Naive thymus-derived CD4-positive, alpha-beta T cell (primary cell): Measurements from ENCODE around the gene WARS2. TPM values are rescaled to one million over a fixed set of nuclear protein-coding genes. Genes with fewer than 3 reads are reported as not detected.
A peak's percentile ranks its signal among the peaks of the same experiment; 100 is the strongest.

ENCODE experiments used
- ATAC-seq: fragments of 150-1000 bp; cut with Tn5 transposase; 2 replicates; pipeline ENCODE4 v1.10.0; 2021; ENCODE audit warnings: mild to moderate bottlenecking, moderate library complexity
- CTCF ChIA-PET: fragments of 350-600 bp; sonication (Branson Sonifier 250); formaldehyde crosslinking; loops from one replicate; lab custom pipeline; 2021; ENCODE audit warnings: antibody characterized with exemption; lab: Charles Lee
- POLR2A ChIA-PET: fragments of 350-600 bp; sonication (Branson Sonifier 250); formaldehyde crosslinking; loops from one replicate; lab custom pipeline; 2021; ENCODE audit warnings: antibody characterized with exemption, inconsistent platforms; lab: Charles Lee
- DNase-seq, 9 donors: peaks; one replicate each; pipeline versions ENCODE4 v3.0.0 to v3.0.0-alpha.2; 2020 to 2022; ENCODE audit warnings: mixed read lengths in 1 of 9
- H3K27ac ChIP-seq: one replicate; pipeline ENCODE4 v1.7.0; 2013; ENCODE audit warnings: mild to moderate bottlenecking, low read depth, low read length, moderate library complexity
- H3K27me3 ChIP-seq, 2 donors: one replicate each; pipeline ENCODE4 v1.7.0; 2013; ENCODE audit warnings: low read length in 2 of 2, mild to moderate bottlenecking in 2 of 2, moderate library complexity in 2 of 2; ENCODE audit not compliant: control insufficient read depth in 2 of 2, insufficient read depth in 2 of 2
- H3K36me3 ChIP-seq, 3 experiments: 1 replicate in 2 of 3; 2 replicates in 1 of 3; pipeline ENCODE4 v1.7.0; 2013; ENCODE audit warnings: low read length in 3 of 3, mild to moderate bottlenecking in 3 of 3, moderate library complexity in 1 of 3; ENCODE audit not compliant: insufficient read depth in 3 of 3, control insufficient read depth in 2 of 3
- H3K4me1 ChIP-seq, 2 donors: one replicate each; pipeline ENCODE4 v1.7.0; 2013; ENCODE audit warnings: low read length in 2 of 2, mild to moderate bottlenecking in 2 of 2, moderate library complexity in 1 of 2; ENCODE audit not compliant: control insufficient read depth in 2 of 2, insufficient read depth in 2 of 2
- H3K4me3 ChIP-seq: 2 replicates; pipeline ENCODE4 v1.7.0; 2013; ENCODE audit warnings: mild to moderate bottlenecking, low read length
- H3K9me3 ChIP-seq, 3 experiments: 1 replicate in 2 of 3; 2 replicates in 1 of 3; pipeline ENCODE4 v1.7.0; 2013; ENCODE audit warnings: low read length in 3 of 3; ENCODE audit not compliant: control insufficient read depth in 2 of 3
- H3K27ac Mint-ChIP-seq, 9 donors: one replicate each; pipeline ENCODE4 v1.8.0; 2020 to 2022; ENCODE audit warnings: mixed read lengths in 9 of 9, mild to moderate bottlenecking in 8 of 9, moderate library complexity in 5 of 9, inconsistent platforms in 2 of 9
- H3K27me3 Mint-ChIP-seq, 5 donors: one replicate each; pipeline ENCODE4 v1.8.0; 2021 to 2022; ENCODE audit warnings: mixed read lengths in 5 of 5, mild to moderate bottlenecking in 1 of 5
- H3K36me3 Mint-ChIP-seq, 5 donors: one replicate each; pipeline ENCODE4 v1.8.0; 2020 to 2022; ENCODE audit warnings: mixed read lengths in 5 of 5, mild to moderate bottlenecking in 3 of 5, inconsistent platforms in 1 of 5
- H3K4me1 Mint-ChIP-seq, 7 donors: one replicate each; pipeline ENCODE4 v1.8.0; 2020 to 2022; ENCODE audit warnings: mixed read lengths in 7 of 7, mild to moderate bottlenecking in 3 of 7, inconsistent platforms in 1 of 7
- H3K4me3 Mint-ChIP-seq, 10 donors: one replicate each; pipeline ENCODE4 v1.8.0; 2020 to 2022; ENCODE audit warnings: mild to moderate bottlenecking in 10 of 10, mixed read lengths in 10 of 10, moderate library complexity in 6 of 10, inconsistent platforms in 2 of 10
- H3K9me3 Mint-ChIP-seq, 11 donors: one replicate each; pipeline ENCODE4 v1.8.0; 2020 to 2022; ENCODE audit warnings: mixed read lengths in 11 of 11, mild to moderate bottlenecking in 4 of 11, inconsistent platforms in 1 of 11, moderate library complexity in 1 of 11
- intact Hi-C, 2 donors: fragments of 100-400 bp; cut with micrococcal nuclease; formaldehyde crosslinking; loops; one replicate each; pipeline ENCODE4 v1.15.1; 2023
- polyA plus RNA-seq, 2 donors: library from polyadenylated mRNA; unstranded; fragments of 300-500 nt; fragmentation: Illumina TruSeq; gene quantifications; one replicate each; pipeline ENCODE4 v1.2.3, GENCODE V29; 2021
- total RNA-seq, 6 experiments: library from RNA in 5 of 6; stranded (reverse) in 5 of 6; gene quantifications; 1 replicate in 5 of 6; 2 replicates in 1 of 6; pipeline ENCODE4 v1.2.3 and lab custom pipeline; 2021 to 2026

Gene WARS2
- total and polyA plus RNA-seq, 7 experiments from 2014 or later: 8.6 to 27.1 (median 11.5) TPM

GRCh38 chr1:119143706-119144105 is 3.3 kb upstream of the WARS2 start:
- Mint-ChIP-seq H3K4me1 (peaks cover 17 to 59% (median 31%) of the 10 kb centered on the region in 7 donors), H3K27me3 (no peaks in the 10 kb centered on the region), H3K27ac (no peak overlapping the region), H3K36me3 (peaks cover 0 to 22% (median 8%) of the 10 kb centered on the region in 5 donors), H3K4me3 (no peak overlapping the region), H3K9me3 (no peaks in the 10 kb centered on the region)
- no peak for DNase-seq
- ChIA-PET CTCF (no interaction called here), POLR2A (no interaction called here)
- no peaks in the 10 kb centered on the region for H3K36me3 ChIP-seq
- no peaks in the 10 kb centered on the region for H3K27me3 ChIP-seq
- H3K4me3 ChIP-seq: no peak overlapping the region
- ATAC-seq: no peak
- H3K4me1 ChIP-seq: peaks cover 12 to 25% of the 10 kb centered on the region in 2 donors
- intact Hi-C loops: loop anchor here in 1 of 2 donors (5.0 kb wide), 3 partner anchors 1216 to 1536 kb away; partner anchors contain the start of genes GDAP2, TENT5C and WDR3
- H3K27ac ChIP-seq: no peak overlapping the region
- H3K9me3 ChIP-seq: no peaks in the 10 kb centered on the region

DNA sequence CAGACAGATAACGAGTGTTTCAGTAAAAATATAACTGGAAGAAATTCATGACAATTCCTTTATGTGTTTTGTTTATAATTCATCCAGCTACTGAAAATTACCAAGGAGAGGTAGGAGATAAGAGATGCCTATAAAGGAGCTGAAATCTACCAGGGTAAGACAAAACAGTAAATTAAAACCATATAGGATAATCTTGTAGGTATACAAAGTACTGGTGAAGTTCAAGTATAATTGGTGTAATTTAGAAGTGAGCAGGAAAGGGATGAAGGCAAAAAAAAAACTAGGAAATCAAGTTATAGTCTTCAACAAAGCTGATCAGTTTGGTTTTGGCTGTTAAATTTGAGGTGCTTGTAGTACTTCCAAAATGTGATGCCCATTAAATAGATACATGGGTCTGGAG is 1.2 kb upstream of the WARS2 start:
- no peak for DNase-seq
- Histone ChIP-seq H3K36me3 (no peaks in the 10 kb centered on the region), H3K27me3 (no peaks in the 10 kb centered on the region), H3K4me1 (peaks cover 12 to 25% of the 10 kb centered on the region in 2 donors), H3K27ac (no peak overlapping the region), H3K4me3 (no peak overlapping the region), H3K9me3 (no peaks in the 10 kb centered on the region)
- CTCF ChIA-PET: no interaction called here
- Mint-ChIP-seq H3K36me3 (peaks cover 0 to 11% (median 4%) of the 10 kb centered on the region in 5 donors), H3K9me3 (no peaks in the 10 kb centered on the region), H3K4me1 (peaks cover 17 to 48% (median 29%) of the 10 kb centered on the region in 7 donors), H3K27ac (peak overlapping the region in 1 of 9 donors; percentile 55), H3K4me3 (no peak overlapping the region), H3K27me3 (no peaks in the 10 kb centered on the region)
- intact Hi-C loops: loop anchor here (2.0 to 5.0 kb wide), 5 partner anchors 185 to 1775 kb away; partner anchors contain the start of genes GDAP2 (in 1 of the 2), MAN1A2 (in 1 of the 2), TENT5C (in 1 of the 2) and WDR3 (in 1 of the 2)
- ATAC-seq: no peak
- POLR2A ChIA-PET: interaction anchor here (0.5 to 0.8 kb wide), 3 partner anchors 141 to 1244 kb away, joined by 3 to 8 read pairs (median 3); partner anchors contain the start of genes GDAP2 and WDR3

GRCh38 chr1:119141020-119141424 is 569 bp upstream of the WARS2 start:
- Mint-ChIP-seq H3K36me3 (peaks cover 0 to 10% (median 4%) of the 10 kb centered on the region in 5 donors), H3K9me3 (no peaks in the 10 kb centered on the region), H3K27me3 (no peaks in the 10 kb centered on the region), H3K27ac (no peak overlapping the region), H3K4me3 (no peak overlapping the region), H3K4me1 (peaks cover 17 to 42% (median 27%) of the 10 kb centered on the region in 7 donors)
- ChIA-PET CTCF (no interaction called here), POLR2A (interaction anchor here (0.9 to 1.4 kb wide), 3 partner anchors 8 to 571 kb away, joined by 3 to 5 read pairs (median 4); partner anchors contain the start of gene PHGDH)
- DNase-seq: peak in 3 of 9 donors; percentile 10 to 47 (median 20)
- Histone ChIP-seq H3K27me3 (no peaks in the 10 kb centered on the region), H3K27ac (peak overlapping the region; percentile 98), H3K36me3 (no peaks in the 10 kb centered on the region), H3K4me3 (peak overlapping the region; percentile 97), H3K4me1 (peaks cover 12 to 25% of the 10 kb centered on the region in 2 donors), H3K9me3 (no peaks in the 10 kb centered on the region)
- intact Hi-C loops: loop anchor here (2.0 to 5.0 kb wide), 5 partner anchors 186 to 1774 kb away; partner anchors contain the start of genes GDAP2 (in 1 of the 2), MAN1A2 (in 1 of the 2), TENT5C (in 1 of the 2) and WDR3 (in 1 of the 2)
- ATAC-seq: no peak

- peak overlapping the region; percentile 97 for H3K4me3 ChIP-seq
- peaks cover 0 to 10% (median 6%) of the 10 kb centered on the region in 5 donors for H3K36me3 Mint-ChIP-seq
- intact Hi-C loops: loop anchor here (1.0 to 5.0 kb wide), 7 partner anchors 136 to 1773 kb away; partner anchors contain the start of genes GDAP2 (in 2 of the 2), WDR3 (in 2 of the 2), MAN1A2 (in 1 of the 2) and TENT5C (in 1 of the 2)
- H3K27me3 ChIP-seq: no peaks in the 10 kb centered on the region
- DNase-seq (no peak), ATAC-seq (no peak)
- no peaks in the 10 kb centered on the region for H3K9me3 Mint-ChIP-seq
- H3K27ac Mint-ChIP-seq: no peak overlapping the region
- no peak overlapping the region for H3K4me3 Mint-ChIP-seq
- CTCF ChIA-PET: no interaction called here
- POLR2A ChIA-PET: interaction anchor here (0.8 to 1.4 kb wide), 2 partner anchors 572 to 573 kb away, joined by 3 to 5 read pairs; partner anchors contain the start of gene PHGDH
- no peaks in the 10 kb centered on the region for H3K27me3 Mint-ChIP-seq
- H3K36me3 ChIP-seq: no peaks in the 10 kb centered on the region
- peaks cover 17 to 32% (median 22%) of the 10 kb centered on the region in 7 donors for H3K4me1 Mint-ChIP-seq
- peaks cover 12 to 25% of the 10 kb centered on the region in 2 donors for H3K4me1 ChIP-seq
- H3K9me3 ChIP-seq: no peaks in the 10 kb centered on the region
- peak overlapping the region; percentile 98 for H3K27ac ChIP-seq
These were observed 636 bp downstream of the WARS2 start for GRCh38 chr1:119139857-119140176.

DNA sequence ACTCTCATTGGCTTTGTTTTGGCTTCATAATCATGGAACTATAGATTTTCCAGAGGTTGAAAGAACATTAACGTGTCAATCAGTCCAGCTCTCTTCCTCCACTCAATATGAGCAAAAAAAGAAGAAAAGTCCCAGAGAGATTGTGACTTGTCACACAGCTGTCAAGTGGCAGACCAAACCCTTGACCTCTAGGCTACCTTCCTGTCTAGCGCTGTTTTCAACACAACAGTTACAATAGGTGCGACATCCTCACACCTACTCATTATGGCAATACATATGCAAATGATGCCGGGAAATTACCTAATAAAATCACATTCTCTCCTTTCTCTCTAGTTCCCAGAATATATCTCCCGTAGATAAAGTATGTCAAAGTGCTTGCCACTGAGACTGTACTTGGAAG is 1.1 kb downstream of the WARS2 start:
- Mint-ChIP-seq H3K4me1 (peaks cover 17 to 33% (median 24%) of the 10 kb centered on the region in 7 donors), H3K27me3 (no peaks in the 10 kb centered on the region), H3K9me3 (no peaks in the 10 kb centered on the region), H3K36me3 (peaks cover 0 to 14% (median 7%) of the 10 kb centered on the region in 5 donors), H3K27ac (no peak overlapping the region), H3K4me3 (no peak overlapping the region)
- ATAC-seq: peak; percentile 46
- ChIA-PET CTCF (no interaction called here), POLR2A (no interaction called here)
- Histone ChIP-seq H3K9me3 (no peaks in the 10 kb centered on the region), H3K27me3 (no peaks in the 10 kb centered on the region), H3K4me1 (peaks cover 12 to 25% of the 10 kb centered on the region in 2 donors), H3K27ac (peak overlapping the region; percentile 98), H3K36me3 (no peaks in the 10 kb centered on the region), H3K4me3 (peak overlapping the region; percentile 97)
- intact Hi-C loops: no loop called here
- DNase-seq: peak in 6 of 9 donors; percentile 1 to 47 (median 12)

GRCh38 chr1:119136401-119136800 is 4.1 kb downstream of the WARS2 start:
- ChIA-PET CTCF (interaction anchor here (0.7 kb wide), 1 partner anchor 659 kb away, joined by 3 read pairs; no protein-coding TSS in a partner anchor), POLR2A (no interaction called here)
- no peaks in the 10 kb centered on the region for H3K9me3 Mint-ChIP-seq

More at GRCh38 chr1:119136401-119136800, 4.1 kb downstream of the WARS2 start:
- no peak overlapping the region for H3K4me3 ChIP-seq
- Mint-ChIP-seq H3K4me1 (peaks cover 4 to 14% (median 6%) of the 10 kb centered on the region in 7 donors), H3K27ac (peak overlapping the region in 1 of 9 donors; percentile 26), H3K36me3 (peaks cover 0 to 29% (median 7%) of the 10 kb centered on the region in 5 donors), H3K27me3 (no peaks in the 10 kb centered on the region), H3K4me3 (no peak overlapping the region)
- H3K27me3 ChIP-seq: no peaks in the 10 kb centered on the region
- no peaks in the 10 kb centered on the region for H3K36me3 ChIP-seq
- intact Hi-C loops: no loop called here
- ATAC-seq: no peak
- DNase-seq: no peak
- H3K9me3 ChIP-seq: no peaks in the 10 kb centered on the region
- H3K27ac ChIP-seq: no peak overlapping the region
- H3K4me1 ChIP-seq: peaks cover 11 to 14% of the 10 kb centered on the region in 2 donors
